Endothelial cell of umbilical vein (primary cell): ENCODE data around the gene SERPINB10.

ENCODE experiments used
- CTCF ChIP-seq, 2 donors: IDR thresholded peaks; 1 replicate in 1 of 2; 2 replicates in 1 of 2; pipeline ENCODE4 v1.5.1; 2011; ENCODE audit warnings: low read length in 2 of 2, mild to moderate bottlenecking in 2 of 2, moderate library complexity in 2 of 2, control low read depth in 1 of 2, inconsistent platforms in 1 of 2, low read depth in 1 of 2; ENCODE audit not compliant: insufficient read depth in 1 of 2; ENCODE audit errors: extremely low read depth in 1 of 2
- EZH2 ChIP-seq: IDR thresholded peaks from 2 replicates; pipeline ENCODE4 v1.6.1; 2012; ENCODE audit warnings: borderline replicate concordance, low read depth, mild to moderate bottlenecking, moderate library complexity, low read length, inconsistent platforms; ENCODE audit not compliant: severe bottlenecking
- JUN ChIP-seq: IDR thresholded peaks from 2 replicates; pipeline ENCODE4 v1.6.1; 2011; ENCODE audit warnings: borderline replicate concordance, low read depth; ENCODE audit not compliant: insufficient read length, insufficient read depth
- MAX ChIP-seq: IDR thresholded peaks from 2 replicates; pipeline ENCODE4 v1.6.1; 2011; ENCODE audit not compliant: insufficient read depth, insufficient read length
- POLR2A ChIP-seq: IDR thresholded peaks from 2 replicates; pipeline ENCODE4 v1.6.1; 2012; ENCODE audit warnings: low read depth, mild to moderate bottlenecking, control low read depth, low read length

- TF ChIP-seq POLR2A (peak; percentile 82), CTCF (IDR thresholded peaks at IDR 0.05; ENCODE audit: extremely low read depth in 1 of 2, insufficient read depth in 1 of 2, low read depth in 1 of 2, low read length in 2 of 2) (no peak), JUN (peak; percentile 68), MAX (no peak), EZH2 (no peak)
These were observed 62.4 kb downstream of the SERPINB10 start, which contains the start of gene SERPINB8 for GRCh38 chr18:63969942-63970808.
